Psoas muscle (tissue), 8 donors: ENCODE data around the gene GRPEL2. TPM values are rescaled to one million over a fixed set of nuclear protein-coding genes. Genes with fewer than 3 reads are reported as not detected.

Experiments used
- ATAC-seq, 4 donors: fragments of 200-7000 bp; cut with Tn5 transposase; one replicate each; pipeline ENCODE4 v1.9.1; 2020; ENCODE audit warnings: moderate library complexity in 3 of 4, mild to moderate bottlenecking in 2 of 4
- DNase-seq, 2 donors: peaks; one replicate each; pipeline ENCODE4 v3.0.0-alpha.2; 2020
- H3K27ac ChIP-seq: fragments of 200-600 bp; one replicate; pipeline ENCODE4 v1.8.0; 2022
- H3K27me3 ChIP-seq, 3 donors: fragments of 200-600 bp in 1 of 3; one replicate each; pipeline versions ENCODE4 v1.6.1 to v1.8.0; 2013 to 2022; ENCODE audit warnings: low read length in 2 of 3, mild to moderate bottlenecking in 2 of 3, moderate library complexity in 1 of 3; ENCODE audit not compliant: insufficient read depth in 3 of 3
- H3K36me3 ChIP-seq, 2 donors: fragments of 200-600 bp in 1 of 2; one replicate each; pipeline versions ENCODE4 v1.6.1 to v1.8.0; 2013 to 2022; ENCODE audit warnings: low read depth in 1 of 2, mild to moderate bottlenecking in 1 of 2, moderate library complexity in 1 of 2; ENCODE audit not compliant: insufficient read depth in 1 of 2
- H3K4me1 ChIP-seq: fragments of 200-600 bp; one replicate; pipeline ENCODE4 v1.8.0; 2022
- H3K4me3 ChIP-seq: fragments of 200-600 bp; one replicate; pipeline ENCODE4 v1.8.0; 2022; ENCODE audit warnings: mild to moderate bottlenecking
- H3K9me3 ChIP-seq: fragments of 200-600 bp; one replicate; pipeline ENCODE4 v1.8.0; 2022
- WGBS, 3 donors: extraction: QIAGEN DNeasy Blood & Tissue Kit; methylation state at CpG; one replicate each; pipeline versions ENCODE4 v1.1.6 to v1.1.7; 2013; 5-methylcytosine and 5-hydroxymethylcytosine counted together
- intact Hi-C, 2 donors: fragments of 100-400 bp; cut with DNase I; formaldehyde crosslinking; loops; one replicate each; pipeline versions ENCODE4 v1.11.0 to v1.14.2; 2022
- polyA plus RNA-seq, 3 donors: library from polyadenylated mRNA; stranded (reverse); fragments of 200-250 nt; gene quantifications; one replicate each; pipeline ENCODE4 v1.2.3, GENCODE V29; 2013
- total RNA-seq, 4 donors: library from RNA; stranded (reverse); fragmentation: NEBNext Ultra II Directional in 2 of 4; extraction: Animal tissue kit (Norgen Biotek cat#: 25700) in 2 of 4; gene quantifications; one replicate each; pipeline versions ENCODE4 v1.2.1 to v1.2.4, GENCODE V29; 2021 to 2023
- TF ChIP-seq, protein P1 (sequence below): fragments of 200-600 bp; IDR thresholded peaks from one replicate; pipeline ENCODE4 v1.8.0; 2022; ENCODE audit warnings: antibody characterized with exemption
- donor health status: healthy with polysubstance abuse.
- donor health status: DM: no; HTN: no; CAD: no; lungs with moderate emphysema.
- donor health status: Bipolar disorder and iron deficiency.
- donor health status: healthy.
- donor health status: DM: yes; HTN: yes; CAD: no.
- donor health status: DM: no; HTN: no; CAD: no.
- donor health status: DM: no; HTN: no; CAD: no.
- donor health status: DM: yes; HTN: yes; CAD: no.

The GRPEL2 gene
- total and polyA plus RNA-seq, 7 donors = 4.7 to 11.6 (median 10.2) TPM

DNA sequence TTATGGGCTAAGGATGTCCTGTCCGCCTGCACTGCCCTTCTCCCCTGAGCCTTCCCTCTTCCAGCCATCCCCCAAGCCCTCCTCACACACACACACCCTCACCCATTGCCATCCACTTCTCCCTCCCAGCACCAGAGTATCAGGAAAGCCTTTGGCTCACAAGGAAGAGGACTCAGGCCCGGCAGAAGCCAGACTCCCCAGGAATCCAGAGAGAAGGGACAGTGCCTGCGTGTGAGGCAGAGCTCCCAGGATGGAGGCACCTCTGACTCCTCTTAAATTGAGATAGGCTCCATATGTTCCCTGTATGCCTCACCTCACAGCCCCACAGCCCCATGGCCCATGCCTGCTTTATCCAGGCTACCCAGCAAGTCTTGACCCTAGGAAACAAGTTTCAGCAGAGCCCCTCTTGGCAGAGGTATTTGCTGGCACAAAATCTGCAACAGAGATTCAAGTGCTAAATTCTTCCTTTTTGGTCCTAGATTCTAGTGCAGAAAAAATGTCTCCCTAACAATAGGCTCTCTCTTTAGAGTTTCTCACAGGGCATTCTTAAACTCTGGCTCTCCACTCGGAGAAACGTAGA, 33.0 kb downstream of the GRPEL2 start:
- Histone ChIP-seq H3K27ac (no peak overlapping the region), H3K36me3 (no peaks in the 10 kb centered on the region), H3K27me3 (no peaks in the 10 kb centered on the region), H3K4me1 (peaks cover 13% of the 10 kb centered on the region), H3K4me3 (no peak overlapping the region), H3K9me3 (no peaks in the 10 kb centered on the region)
- ATAC-seq (no peak), DNase-seq (no peak)
- intact Hi-C loops = no loop called here
- WGBS, 3 donors = 53 to 69% (median 56%) methylated on average over 5 of the region's 5 CpGs
- TF ChIP-seq, protein P1, sequence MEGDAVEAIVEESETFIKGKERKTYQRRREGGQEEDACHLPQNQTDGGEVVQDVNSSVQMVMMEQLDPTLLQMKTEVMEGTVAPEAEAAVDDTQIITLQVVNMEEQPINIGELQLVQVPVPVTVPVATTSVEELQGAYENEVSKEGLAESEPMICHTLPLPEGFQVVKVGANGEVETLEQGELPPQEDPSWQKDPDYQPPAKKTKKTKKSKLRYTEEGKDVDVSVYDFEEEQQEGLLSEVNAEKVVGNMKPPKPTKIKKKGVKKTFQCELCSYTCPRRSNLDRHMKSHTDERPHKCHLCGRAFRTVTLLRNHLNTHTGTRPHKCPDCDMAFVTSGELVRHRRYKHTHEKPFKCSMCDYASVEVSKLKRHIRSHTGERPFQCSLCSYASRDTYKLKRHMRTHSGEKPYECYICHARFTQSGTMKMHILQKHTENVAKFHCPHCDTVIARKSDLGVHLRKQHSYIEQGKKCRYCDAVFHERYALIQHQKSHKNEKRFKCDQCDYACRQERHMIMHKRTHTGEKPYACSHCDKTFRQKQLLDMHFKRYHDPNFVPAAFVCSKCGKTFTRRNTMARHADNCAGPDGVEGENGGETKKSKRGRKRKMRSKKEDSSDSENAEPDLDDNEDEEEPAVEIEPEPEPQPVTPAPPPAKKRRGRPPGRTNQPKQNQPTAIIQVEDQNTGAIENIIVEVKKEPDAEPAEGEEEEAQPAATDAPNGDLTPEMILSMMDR = no peak

DNA sequence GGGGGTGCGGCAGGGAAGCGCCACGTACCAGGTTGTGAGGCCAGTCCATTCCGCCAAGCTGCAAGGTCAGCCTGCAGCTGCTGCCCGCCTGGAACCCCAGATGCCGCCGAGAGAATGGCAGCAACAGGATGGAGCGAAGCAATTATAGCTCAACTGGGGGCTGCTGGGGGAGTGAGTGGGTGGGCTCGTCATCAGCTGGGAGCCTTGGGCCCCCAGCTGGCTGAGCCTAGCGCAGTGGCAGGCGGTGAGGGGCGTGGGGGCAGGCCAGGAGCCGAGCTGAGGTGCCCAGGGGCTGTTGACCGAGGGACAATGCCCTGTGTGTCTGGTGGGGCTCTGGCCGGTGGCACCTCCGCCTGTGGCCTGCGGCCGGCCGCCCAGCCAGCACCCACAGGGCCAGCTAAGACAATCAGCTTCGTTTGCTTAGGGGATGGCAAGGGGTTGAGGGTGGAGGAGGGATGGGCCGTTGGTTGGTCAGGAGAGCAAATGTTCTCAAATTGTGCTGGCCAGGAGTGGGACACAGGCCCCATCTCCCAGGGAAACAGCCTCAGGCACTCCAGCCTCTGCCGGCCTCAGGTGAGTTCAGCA, 34.0 kb downstream of the GRPEL2 start, which contains the start of gene IL17B:
Gene IL17B (minus strand): TSS at position 116 of the 585 bp plus-strand sequence. CDS start 67 bp downstream, at position 49.
- Histone ChIP-seq H3K36me3 (no peaks in the 10 kb centered on the region), H3K4me3 (no peak within 1 kb of the TSS), H3K9me3 (no peaks in the 10 kb centered on the region), H3K27ac (peak within 1 kb of the TSS; percentile 23), H3K27me3 (no peaks in the 10 kb centered on the region), H3K4me1 (peaks cover 21% of the 10 kb centered on the region)
- DNase-seq (no peak), ATAC-seq (no peak)
- intact Hi-C loops = no loop called here
- 70 to 82% (median 72%) methylated on average over 18 to 22 of the region's 22 CpGs for WGBS, 3 donors
- TF ChIP-seq, protein P1 = no peak

DNA sequence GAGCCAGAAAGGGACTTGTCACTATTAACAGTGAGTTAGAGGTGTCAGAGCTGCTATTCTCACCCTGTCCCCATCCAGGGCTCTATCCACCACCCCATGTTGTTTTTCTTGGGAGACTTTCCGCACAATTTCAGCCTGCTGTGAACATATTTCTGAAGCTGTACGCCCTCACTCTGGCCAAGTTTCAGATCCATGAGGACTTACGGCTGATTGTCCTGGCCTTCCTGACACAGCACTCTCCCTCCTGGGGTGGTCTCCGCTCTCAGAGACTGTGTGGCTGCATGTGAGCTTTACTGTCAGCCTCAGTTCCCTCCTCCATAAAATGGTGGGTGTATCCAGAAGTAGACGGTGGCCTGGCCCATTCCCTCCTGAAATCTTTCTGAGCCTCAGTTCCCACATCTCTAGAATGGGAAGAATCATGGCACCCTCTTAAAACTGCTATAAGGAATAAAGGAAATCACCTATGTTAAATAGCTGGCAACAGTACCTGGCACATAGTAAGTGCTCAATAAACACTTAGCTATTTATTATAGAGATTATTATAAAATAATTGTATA, 34.6 kb downstream of the GRPEL2 start:
- 88 to 92% (median 89%) methylated on average over 5 of the region's 5 CpGs for WGBS, 3 donors
- TF ChIP-seq, protein P1 = no peak
- DNase-seq = no peak
- Histone ChIP-seq H3K27ac (peak overlapping the region; percentile 23), H3K4me3 (no peak overlapping the region), H3K4me1 (peaks cover 21% of the 10 kb centered on the region), H3K36me3 (no peaks in the 10 kb centered on the region), H3K9me3 (no peaks in the 10 kb centered on the region), H3K27me3 (no peaks in the 10 kb centered on the region)
- ATAC-seq = no peak
- intact Hi-C loops = loop anchor here in 1 of 2 donors (5.0 kb wide), 1 partner anchor 182 kb away; no protein-coding TSS in a partner anchor

DNA sequence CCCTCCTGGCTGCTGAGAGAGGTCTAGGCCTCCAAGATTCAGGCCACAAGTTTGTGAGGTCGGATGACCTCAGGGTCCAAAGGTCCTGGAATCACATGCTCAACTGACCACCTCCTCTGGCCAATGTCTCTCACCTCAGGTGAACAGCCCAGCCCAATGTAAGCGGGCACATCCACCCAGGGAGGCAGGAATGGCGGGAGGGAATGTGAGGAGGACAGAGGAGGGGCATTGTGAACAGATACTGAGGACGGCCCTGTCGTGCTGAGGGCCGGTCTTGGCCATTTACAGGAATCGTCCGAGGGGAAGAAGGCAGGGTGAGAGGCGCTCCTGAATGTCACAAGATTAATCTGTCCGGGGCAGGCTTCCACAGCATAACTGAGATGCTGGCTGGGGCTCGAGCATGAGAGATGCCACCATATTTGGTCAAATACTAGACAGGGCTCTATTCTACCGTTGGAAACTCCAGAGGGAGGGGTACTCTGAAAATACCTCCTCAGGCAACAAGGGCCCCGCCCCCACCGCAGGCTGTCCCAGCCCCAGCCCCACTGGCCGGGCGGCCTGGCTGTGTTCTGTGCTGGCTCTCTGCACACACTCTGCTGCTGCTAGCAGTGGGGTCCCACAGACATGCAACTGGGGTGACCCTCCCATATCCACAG, 35.3 kb downstream of the GRPEL2 start:
- Histone ChIP-seq H3K27me3 (no peaks in the 10 kb centered on the region), H3K36me3 (no peaks in the 10 kb centered on the region), H3K27ac (peak overlapping the region; percentile 50), H3K4me1 (peaks cover 21% of the 10 kb centered on the region), H3K9me3 (no peaks in the 10 kb centered on the region), H3K4me3 (no peak overlapping the region)
- TF ChIP-seq, protein P1 = no peak
- intact Hi-C loops = loop anchor here in 1 of 2 donors (5.0 kb wide), 1 partner anchor 182 kb away; no protein-coding TSS in a partner anchor
- ATAC-seq (no peak), DNase-seq (no peak)
- 76 to 83% (median 81%) methylated on average over 15 to 16 of the region's 16 CpGs for WGBS, 3 donors
